GM18519 (cell line): Measurements from ENCODE around the gene NAA10.

ENCODE experiments used
- ATAC-seq: cut with Tn5 transposase; IDR thresholded peaks from one replicate; pipeline ENCODE4 v1.9.1; 2021; ENCODE audit warnings: mild to moderate bottlenecking, moderate library complexity; ENCODE audit not compliant: unreplicated experiment, low FRiP score

The NAA10 gene

DNA sequence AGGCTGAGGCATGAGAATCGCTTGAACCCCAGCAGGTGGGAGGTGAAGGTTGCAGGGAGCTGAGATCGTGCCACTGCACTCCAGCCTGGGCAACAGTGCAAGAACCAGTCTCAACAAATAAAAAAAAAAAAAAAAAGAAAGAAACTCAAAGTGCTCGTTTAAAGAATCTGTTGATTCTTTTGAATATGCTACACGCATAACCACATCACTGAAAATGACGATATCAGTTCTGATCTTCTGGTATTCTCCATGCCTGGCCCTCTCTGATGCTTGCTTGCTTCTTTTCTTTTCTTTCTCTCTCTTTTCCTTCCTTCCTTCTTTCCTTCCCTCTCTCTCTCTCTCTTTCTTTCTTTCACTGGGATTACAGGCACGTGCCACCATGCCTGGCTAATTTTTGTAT is 23.0 kb downstream of the NAA10 start:
- ATAC-seq, result no peak

- ATAC-seq, result no peak
Observed at GRCh38 chrX:153910446-153910845, 24.4 kb downstream of the NAA10 start.

- no peak for ATAC-seq
Observed at GRCh38 chrX:153909980-153910360, 24.9 kb downstream of the NAA10 start.

- ATAC-seq, result no peak
Observed at GRCh38 chrX:153909024-153909979, 25.5 kb downstream of the NAA10 start.

DNA sequence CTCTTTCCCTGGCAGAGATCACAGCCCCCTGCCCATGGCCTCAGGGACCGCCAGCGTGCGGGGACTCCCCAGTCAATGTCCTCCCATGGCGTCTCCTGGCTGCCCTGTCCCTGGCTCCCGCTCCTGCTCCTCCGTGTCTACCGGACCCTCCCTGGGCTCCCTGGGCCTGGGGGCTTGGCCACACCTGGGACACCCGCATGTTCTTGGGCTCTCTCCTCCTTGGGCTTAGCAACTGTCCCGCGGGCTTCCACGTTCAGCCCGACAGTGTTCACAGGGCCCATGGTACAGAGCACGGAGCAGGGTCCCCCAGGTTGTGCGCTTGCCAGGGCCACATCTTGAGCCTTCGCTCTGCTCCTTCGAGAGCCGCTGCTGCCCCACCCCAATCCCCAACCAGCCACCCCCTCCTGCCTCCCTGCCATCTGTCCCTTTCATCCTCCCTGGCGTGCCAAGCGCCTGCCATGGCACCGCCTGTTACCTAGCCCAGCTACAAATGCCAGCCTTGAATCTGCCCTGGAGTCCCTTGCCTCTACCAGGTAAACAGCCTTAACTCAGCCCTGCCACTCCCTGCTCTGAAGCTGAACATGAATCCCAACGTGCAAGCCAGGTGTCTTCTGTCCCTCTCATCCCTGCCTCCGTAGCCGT is 26.5 kb downstream of the NAA10 start:
- no peak for ATAC-seq

DNA sequence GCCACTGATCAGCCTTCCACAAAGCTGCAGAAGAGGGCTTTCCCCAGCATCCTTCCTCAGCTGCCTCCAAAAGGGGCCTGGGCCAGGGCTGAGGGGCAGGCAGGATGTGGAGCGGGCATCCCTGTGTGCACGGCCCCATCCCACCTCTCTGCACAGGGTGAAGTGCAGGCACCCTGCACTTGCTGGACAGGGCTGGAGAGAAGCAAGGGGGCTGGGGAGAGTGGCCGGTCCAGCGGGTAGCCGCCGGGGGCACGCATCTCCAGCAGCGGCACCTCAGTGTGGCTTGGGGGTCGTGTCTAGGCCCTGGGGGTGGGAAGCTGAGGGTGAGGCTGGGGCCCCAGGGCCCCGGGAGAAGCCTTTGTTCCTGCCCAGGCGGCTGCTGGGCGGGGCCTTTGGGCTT is 27.4 kb downstream of the NAA10 start:
- no peak for ATAC-seq

DNA sequence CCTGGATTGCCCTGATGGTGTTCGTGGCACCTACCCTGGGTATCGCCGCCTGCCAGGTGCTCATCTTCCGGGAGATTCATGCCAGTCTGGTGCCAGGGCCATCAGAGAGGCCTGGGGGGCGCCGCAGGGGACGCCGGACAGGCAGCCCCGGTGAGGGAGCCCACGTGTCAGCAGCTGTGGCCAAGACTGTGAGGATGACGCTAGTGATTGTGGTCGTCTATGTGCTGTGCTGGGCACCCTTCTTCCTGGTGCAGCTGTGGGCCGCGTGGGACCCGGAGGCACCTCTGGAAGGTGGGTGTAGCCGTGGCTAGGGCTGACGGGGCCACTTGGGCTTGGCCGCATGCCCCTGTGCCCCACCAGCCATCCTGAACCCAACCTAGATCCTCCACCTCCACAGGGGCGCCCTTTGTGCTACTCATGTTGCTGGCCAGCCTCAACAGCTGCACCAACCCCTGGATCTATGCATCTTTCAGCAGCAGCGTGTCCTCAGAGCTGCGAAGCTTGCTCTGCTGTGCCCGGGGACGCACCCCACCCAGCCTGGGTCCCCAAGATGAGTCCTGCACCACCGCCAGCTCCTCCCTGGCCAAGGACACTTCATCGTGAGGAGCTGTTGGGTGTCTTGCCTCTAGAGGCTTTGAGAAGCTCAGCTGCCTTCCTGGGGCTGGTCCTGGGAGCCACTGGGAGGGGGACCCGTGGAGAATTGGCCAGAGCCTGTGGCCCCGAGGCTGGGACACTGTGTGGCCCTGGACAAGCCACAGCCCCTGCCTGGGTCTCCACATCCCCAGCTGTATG is 28.5 kb downstream of the NAA10 start:
- ATAC-seq, result no peak

- no peak for ATAC-seq
Observed at GRCh38 chrX:153905481-153906095, 29.2 kb downstream of the NAA10 start.

- ATAC-seq, result no peak
Observed at GRCh38 chrX:153903991-153904957, 30.6 kb downstream of the NAA10 start, which contains the start of gene AVPR2. AVPR2 (plus strand) TSS chrX:153904673; CDS start chrX:153905146, 473 bp downstream.

DNA sequence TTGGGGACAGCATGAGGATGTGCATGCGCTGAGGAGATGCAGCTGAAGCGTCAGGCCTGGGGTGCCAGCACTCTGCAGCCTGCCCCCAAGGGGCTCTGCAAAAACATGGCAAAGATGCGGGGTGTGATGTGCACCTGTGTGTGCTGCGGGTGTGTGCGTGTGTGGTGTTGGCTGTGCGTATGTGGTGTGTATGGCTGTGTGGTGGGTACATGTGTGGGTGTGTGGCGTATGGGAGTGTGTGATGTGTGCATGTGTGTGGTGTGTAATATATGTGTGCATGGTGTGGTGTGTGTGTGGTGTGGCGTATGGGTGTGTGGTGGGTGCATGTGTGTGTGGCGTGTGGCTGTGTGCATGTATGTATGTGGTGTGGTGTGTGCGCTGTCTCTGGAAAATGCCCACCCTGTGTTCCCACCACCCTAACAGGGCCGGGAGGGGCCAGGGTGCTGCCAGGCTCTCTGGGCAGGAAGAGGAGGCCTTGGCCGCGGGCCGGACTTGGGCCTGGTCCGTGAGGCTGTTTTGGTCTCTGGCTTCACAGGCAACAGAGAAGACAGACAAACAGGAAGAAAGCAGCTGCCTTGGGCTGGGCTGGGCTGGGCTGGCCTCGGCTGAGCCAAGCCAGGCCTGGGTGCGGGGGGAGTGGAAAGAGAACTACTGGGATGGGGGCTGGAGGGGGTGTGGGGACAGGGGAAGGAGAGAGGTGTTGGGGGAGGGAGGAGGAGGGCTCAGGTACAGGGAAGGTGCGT is 31.4 kb downstream of the NAA10 start:
- no peak for ATAC-seq

DNA sequence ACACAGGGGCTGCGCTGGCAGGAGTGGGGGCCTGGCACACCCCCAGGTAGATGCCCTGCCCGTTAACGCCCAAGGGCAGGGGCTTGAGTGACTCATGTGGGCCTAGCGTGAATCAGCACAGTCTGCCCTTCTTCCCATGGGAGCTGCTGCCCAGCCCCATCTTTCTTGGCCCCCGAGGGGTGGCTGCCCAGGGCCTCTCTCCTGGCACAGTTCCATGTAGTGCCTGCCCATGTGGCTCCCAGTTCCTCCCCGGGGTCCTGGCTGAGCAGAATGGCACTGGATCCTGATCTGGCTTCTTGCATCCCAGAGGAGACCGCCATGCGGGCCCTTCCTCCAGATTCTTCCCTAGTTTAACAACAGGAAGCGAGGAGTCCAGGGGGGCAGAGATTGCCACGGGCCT is 32.5 kb downstream of the NAA10 start:
- no peak for ATAC-seq

GRCh38 chrX:153901753-153902140 is 33.1 kb downstream of the NAA10 start:
- no peak for ATAC-seq

DNA sequence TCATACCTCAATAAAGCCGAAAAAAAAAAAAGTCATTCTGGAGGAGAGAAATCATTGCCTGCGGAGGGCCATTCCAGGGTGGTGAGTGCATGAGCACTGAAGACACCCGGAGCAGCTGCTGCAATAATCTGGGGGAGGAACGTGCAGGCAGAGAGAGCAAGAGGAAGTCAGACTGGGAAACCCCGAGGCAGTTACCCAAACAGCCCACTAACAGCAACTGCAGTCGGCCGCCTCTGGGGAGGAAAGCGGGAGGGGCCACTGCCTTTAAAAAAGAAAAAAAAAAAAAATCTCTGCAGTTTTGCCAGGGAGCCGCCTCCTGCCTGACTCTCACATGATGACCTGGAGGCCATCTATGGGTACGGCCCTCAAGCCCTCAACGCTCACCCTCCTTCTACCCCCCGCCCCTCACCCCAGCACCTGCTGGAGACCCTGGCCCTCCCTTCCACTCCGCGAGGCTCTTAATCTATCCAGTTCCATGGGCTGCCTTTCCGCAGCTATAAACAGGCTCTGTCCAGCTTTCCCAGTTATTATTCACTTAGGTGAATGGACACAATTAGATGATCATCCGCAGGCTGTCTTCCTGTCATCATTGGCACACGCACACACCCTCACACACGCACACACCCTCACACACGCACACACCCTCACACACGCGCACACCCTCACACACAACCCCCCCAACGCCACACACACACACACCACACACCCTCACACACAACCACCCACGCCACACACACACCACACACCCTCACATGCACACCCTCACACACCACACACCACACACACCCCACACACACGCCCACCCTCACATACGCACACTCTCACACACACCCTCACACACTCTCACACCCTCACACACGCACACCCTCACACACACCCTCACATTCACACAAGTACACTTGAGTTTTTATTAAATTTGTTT is 33.7 kb downstream of the NAA10 start:
- peak; percentile 59 for ATAC-seq

DNA sequence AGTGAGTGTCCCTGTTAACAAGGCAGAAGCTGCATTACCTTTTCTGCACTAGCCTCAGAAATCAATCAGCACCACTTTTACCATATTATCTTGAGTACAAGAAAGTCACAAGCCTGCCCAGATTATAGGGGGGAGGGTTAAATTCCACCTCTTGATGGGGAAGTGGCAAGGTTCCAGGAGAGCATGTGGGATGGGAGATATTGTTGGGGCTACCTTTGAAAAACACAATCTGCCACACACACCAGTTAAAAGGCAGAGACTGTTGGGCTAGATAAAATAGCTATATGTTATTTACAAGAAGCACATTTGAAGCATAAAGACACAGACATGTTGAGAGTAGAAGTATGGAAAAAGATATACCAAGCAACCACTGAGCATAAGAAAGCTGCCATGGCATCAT is 36.9 kb downstream of the NAA10 start:
- ATAC-seq, result no peak

DNA sequence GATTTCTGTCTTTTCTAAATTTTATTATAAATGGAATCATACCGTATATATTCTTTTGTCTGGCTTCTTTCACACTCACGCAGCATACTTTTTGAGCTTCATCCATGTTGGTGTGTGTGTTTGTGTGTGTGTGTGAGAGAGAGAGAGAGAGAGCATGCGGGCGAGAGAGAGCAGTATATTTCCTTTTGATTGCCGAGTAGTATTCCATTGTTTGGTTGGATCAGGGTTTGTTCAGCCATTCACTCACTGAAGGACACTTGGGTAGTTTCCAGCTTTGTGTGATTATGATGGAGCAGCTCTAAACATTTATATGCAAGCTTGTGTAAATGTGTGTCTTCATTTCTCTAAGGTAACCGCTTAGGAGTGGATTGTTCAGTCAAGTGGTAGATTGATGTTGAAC is 45.7 kb downstream of the NAA10 start:
- no peak for ATAC-seq

GRCh38 chrX:153888344-153888743 is 46.5 kb downstream of the NAA10 start:
- ATAC-seq, result no peak

DNA sequence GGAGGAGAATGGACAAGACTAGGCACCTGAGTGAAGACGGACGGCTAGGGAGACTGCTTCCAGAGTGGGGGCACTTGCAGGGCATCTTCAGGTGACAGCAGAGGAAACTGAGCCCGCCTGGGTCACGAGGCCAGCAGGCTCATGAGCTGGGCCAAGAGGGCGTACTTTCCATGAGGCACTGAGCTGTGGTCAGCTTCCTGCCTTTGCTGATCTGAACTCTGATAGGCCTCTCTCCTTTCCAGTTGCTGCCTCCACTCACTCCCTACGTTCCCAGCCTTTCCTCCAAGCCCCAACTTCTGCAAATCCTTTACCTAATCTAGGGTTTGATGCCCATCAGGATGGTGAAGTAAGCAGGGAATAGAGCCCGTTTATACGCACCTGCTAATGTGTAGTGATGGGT is 47.5 kb downstream of the NAA10 start:
- no peak for ATAC-seq

DNA sequence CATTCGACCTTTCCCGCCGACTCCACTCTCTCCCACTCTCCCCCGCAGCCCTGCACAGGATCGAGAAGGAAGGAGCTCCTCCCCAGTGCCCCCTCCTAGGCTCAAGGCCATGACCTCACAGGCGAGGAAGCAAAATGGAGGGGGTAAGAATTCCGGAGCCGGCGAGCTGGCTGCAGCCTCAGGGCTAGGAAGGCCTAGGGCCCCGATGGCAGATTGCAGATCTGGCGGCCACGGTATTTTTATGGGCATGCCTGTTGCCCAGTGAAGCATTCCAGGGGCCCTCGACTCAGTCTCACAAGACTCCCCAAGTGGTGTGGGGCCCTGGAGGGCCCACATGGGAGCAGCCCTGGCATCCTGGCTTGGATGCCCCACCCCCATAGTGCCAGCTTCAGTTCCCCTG is 47.9 kb downstream of the NAA10 start:
- ATAC-seq, result no peak
